DOHH2 (cell line): ENCODE data around the gene ACSF3.

Experiments
- EZH2phosphoT487 ChIP-seq: fragments of 200-600 bp; sonication (generic); IDR thresholded peaks from 2 replicates; pipeline ENCODE4 v1.6.1; 2017; ENCODE audit warnings: borderline replicate concordance, mild to moderate bottlenecking, antibody characterized with exemption, low read length, moderate library complexity, mixed read lengths
- TF ChIP-seq, protein P1 (sequence below): fragments of 200-600 bp; sonication (generic); IDR thresholded peaks from one replicate; pipeline ENCODE4 v1.5.1; 2014; ENCODE audit warnings: antibody characterized with exemption, mild to moderate bottlenecking, low read depth, low read length; ENCODE audit not compliant: poor library complexity, severe bottlenecking

DNA sequence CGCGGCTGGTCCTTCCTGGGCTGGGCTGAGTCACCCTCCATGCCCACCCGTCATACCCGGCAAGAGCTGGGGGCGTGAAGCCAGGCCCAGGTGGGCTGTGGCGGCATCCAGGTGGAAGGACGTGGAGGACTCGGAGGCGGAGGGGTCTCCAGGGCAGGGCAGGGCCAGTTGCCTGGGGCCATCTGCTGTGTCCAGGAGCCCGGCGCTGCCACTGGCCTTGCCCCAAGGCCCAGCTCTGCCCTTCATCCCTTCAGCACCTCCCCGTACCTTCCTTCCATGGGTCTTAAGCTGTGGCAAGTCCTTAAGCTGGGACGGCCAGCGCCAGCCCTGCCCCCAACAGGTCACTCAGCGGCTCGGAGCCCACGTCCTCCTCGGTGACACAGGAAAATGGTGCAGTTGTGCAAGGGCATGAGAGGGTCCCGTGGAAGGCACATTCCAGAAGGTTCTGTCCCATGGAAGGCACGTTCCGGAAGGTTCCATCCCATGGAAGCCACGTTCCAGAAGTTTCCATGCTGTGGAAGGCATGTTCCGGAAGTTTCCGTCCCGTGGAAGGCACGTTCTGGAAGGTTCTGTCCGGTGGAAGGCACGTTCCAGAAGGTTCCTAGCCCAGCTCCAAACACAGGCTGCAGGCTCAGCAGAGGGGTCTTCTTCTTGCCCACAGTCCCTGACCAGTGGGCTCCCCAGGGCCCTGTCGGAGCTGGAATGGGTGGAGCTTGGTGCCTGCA lies 67.5 kb downstream of the ACSF3 start:
- TF ChIP-seq, protein P1, sequence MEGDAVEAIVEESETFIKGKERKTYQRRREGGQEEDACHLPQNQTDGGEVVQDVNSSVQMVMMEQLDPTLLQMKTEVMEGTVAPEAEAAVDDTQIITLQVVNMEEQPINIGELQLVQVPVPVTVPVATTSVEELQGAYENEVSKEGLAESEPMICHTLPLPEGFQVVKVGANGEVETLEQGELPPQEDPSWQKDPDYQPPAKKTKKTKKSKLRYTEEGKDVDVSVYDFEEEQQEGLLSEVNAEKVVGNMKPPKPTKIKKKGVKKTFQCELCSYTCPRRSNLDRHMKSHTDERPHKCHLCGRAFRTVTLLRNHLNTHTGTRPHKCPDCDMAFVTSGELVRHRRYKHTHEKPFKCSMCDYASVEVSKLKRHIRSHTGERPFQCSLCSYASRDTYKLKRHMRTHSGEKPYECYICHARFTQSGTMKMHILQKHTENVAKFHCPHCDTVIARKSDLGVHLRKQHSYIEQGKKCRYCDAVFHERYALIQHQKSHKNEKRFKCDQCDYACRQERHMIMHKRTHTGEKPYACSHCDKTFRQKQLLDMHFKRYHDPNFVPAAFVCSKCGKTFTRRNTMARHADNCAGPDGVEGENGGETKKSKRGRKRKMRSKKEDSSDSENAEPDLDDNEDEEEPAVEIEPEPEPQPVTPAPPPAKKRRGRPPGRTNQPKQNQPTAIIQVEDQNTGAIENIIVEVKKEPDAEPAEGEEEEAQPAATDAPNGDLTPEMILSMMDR: no peak
- no peak for TF ChIP-seq EZH2phosphoT487
